ENCODE results near the gene MT1A.

The MT1A gene

GRCh38 chr16:56630134-56630533 is 8.3 kb upstream of the MT1A start:
- no peak for DNase-seq

GRCh38 chr16:56631197-56631596 is 7.3 kb upstream of the MT1A start:
- no peak for DNase-seq

GRCh38 chr16:56631832-56632155 is 6.7 kb upstream of the MT1A start:
- no peak for DNase-seq

DNA sequence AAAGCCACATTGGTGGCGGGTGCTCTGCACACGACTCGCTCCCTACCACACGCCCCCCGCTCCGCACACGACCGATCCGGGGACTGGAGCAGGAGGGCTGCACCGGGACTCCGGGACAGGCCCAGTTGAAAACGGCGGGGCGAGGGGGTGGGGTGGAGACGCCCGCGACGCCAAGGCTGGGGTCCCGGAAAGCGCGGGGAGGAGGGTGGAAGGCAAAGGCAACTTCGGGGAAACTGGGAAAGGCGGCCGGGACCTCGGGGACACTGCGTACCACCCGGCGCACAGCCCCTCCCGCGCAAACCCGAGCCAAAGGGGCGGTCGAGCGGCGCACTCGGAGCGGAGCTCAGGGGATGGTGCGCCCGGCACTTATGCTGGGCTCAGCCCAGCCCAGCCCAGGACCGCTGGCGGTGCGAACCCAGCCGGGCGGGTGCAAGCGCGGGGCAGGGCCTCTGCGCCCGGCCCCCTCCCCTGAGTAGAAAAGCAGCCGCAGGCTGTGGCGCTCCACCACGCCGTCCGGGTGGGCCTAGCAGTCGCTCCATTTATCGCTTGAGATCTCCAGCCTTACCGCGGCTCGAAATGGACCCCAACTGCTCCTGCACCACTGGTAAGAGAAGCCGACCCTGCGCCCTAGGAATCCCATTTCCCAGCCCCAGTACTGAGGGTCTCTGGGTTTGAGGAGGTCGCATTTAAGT is 6.2 kb upstream of the MT1A start, which contains the start of gene MT1M:
Gene MT1M, plus strand, starts transcription at position 504 of the 692 bp plus-strand sequence. Its CDS starts 73 bp downstream, at position 577.
- peak in 36 of 51 donors; percentile 28 to 80 (median 60) for DNase-seq

GRCh38 chr16:56632848-56633365 is 5.6 kb upstream of the MT1A start:
- no peak for DNase-seq

DNA sequence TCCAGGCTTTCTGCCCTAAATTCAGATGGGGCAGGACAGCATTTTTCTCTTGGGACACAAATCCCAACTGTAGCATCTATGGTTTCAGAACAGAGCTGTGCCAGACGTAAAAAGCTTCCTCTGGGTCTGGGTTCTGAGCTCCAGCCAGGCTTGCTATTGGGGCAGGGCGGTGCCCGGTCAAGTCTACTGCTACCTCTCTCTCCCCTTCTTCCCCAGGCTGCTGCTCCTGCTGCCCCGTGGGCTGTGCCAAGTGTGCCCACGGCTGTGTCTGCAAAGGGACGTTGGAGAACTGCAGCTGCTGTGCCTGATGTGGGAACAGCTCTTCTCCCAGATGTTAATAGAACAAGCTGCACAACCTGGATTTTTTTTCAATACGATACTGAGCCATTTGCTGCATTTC is 4.9 kb upstream of the MT1A start:
- no peak for DNase-seq

- DNase-seq: no peak
Measured at GRCh38 chr16:56634715-56635440, 3.6 kb upstream of the MT1A start.

GRCh38 chr16:56635441-56635967 is 3.0 kb upstream of the MT1A start:
- no peak for DNase-seq

DNA sequence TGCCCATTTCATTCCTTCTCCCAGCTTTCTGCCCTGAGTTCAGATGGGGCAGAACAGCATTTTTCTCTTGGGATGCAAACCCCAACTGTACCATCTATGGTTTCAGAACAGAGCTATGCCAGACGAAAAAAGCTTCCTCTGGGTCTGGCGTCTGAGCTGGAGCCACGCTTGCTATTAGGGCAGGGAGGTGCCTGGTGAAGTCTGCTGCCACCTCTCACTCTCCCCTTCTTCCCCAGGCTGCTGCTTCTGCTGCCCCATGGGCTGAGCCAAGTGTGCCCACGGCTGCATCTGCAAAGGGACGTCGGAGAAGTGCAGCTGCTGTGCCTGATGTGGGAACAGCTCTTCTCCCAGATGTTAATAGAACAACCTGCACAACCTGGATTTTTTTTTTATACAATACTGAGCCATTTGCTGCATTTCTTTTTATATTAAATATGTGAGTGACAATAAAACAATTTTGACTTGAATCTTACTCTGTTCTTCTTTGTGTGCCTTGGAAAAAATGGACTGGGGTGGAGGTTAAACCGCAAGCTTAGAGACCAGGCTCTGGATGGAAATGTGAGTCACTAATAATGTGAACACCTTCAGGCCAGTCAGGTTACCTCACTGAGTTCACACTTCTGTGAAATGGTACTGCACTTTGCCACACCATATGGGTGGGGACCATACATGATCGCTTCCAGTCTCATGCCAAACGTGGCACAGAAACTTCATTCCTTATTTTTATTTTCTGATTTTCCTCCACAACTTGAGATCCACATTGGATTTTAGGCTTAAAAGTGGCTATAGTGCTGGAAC is 1.7 kb upstream of the MT1A start:
- no peak for DNase-seq

DNA sequence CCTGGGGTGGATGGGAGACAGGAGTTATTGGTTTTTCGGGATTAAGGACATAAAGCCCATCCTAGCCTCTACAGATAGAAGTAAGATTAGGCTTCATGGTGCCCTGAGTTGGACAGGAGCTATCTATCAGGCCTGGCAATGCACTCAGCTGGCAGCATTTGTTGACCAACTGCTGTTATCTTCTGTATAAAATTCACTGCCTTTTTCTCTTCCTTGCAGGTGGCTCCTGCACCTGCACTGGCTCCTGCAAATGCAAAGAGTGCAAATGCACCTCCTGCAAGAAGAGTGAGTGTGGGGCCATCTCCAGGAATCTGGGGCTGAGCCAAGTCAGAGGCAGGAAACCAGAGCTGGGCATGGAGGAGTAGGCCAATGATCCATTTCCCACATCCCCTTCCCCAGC is 579 bp downstream of the MT1A start:
- DNase-seq: no peak

DNA sequence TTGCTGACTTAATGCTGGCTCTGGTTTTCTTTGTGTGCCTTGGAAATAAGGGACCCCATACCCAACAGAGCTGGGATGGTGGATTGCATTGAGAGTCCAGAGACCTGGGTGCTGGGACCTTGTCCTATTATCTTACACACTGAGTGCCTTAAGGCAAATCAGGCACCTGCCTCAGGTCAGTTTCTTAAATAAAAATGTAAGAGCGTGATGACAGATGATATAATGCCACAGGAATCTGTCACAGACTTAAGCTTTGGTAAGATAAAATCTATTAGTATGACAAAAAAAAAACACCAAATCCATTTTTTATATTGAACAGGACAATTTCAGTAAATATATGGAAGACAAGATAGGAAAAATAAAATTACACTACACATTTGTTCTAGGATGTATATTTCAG is 1.6 kb downstream of the MT1A start:
- no peak for DNase-seq

DNA sequence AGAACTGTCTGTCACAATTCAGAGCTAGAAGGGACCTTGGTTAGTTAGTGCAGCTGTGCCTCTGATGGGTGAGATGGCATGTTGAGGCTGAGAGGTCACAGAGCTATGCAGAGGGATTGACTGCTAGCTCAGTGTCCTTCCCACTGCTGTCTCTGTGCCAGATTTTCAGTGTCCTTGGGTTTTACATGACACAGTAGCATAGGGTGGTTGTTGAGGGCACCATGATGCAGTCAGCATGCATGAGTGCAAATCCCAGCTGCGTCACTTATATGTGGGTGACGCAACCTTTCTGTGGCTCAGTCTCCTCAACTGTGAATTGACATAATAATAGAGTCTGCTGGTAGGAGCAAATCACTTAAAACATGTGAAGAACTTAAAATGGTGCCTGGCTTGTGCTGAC is 2.7 kb downstream of the MT1A start:
- DNase-seq: no peak

- DNase-seq: peak in 6 of 51 donors; percentile 10 to 20 (median 14)
Measured at GRCh38 chr16:56643080-56643778, 4.8 kb downstream of the MT1A start.

GRCh38 chr16:56643833-56644232 is 5.4 kb downstream of the MT1A start:
- no peak for DNase-seq

DNA sequence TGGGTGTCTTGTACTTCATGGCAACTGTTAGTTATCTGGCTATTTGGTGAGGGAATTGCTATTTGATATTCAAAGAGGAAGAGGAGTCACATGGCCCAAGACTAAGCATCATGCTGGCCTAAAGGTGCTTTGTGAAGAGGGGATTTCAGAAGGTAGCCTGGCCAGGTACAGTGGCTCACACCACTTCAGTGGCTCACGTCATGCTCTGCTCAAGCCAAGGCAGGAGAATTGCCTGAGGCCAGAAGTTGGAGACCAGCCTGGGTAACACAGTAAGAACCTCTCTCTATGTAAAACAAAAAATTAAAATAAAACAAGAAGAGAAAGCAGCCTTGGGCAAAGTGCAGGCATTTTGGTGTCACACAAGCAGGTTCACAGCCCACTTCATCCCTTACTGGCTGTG is 6.8 kb downstream of the MT1A start:
- no peak for DNase-seq

DNA sequence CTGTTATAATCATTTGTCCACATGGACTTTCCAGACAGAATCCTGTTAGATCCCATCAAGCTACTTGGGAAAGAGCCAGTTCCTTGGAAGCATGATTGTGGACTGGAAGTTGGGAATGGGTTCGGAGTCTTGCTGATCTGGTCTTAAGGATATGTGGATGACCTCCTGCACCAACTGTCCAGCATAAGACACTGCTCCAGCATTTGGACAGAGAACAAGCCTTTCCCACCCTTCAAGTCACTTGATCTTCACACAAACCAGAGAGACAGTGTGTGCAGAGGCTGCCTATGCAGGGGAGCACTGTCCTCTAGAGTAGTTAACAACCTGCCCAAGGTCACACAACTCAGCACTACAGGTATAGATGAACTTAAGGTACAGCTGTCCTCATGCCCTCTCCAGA is 7.4 kb downstream of the MT1A start:
- no peak for DNase-seq

GRCh38 chr16:56647641-56648431 is 9.4 kb downstream of the MT1A start:
- no peak for DNase-seq

- DNase-seq: no peak
Measured at GRCh38 chr16:56649271-56649670, 10.8 kb downstream of the MT1A start.

DNA sequence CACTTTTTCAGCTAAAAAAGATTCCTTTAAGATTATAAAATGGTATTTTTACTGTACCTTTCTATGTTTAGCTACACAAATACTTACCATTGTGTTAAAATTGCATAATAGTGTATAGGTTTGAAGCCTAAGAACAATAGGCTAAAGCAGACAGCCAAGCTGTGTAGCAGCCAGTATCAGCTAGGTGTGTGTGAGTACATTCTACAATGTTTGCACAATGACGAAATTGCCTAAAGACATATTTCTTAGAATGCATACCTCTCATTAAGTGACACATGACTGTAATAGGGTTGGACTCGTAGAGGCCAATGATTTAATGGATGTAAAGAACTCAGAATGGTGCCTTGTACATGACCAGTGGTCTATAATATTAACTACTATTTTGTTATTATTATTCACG is 11.4 kb downstream of the MT1A start:
- DNase-seq: no peak

GRCh38 chr16:56651586-56651985 is 13.1 kb downstream of the MT1A start, which contains the start of gene MT1B:
Gene MT1B (plus strand): TSS chr16:56651886. CDS start chr16:56651954, 68 bp downstream.
- no peak for DNase-seq

Data from hypothalamus (tissue), 51 donors.